GM19099 (cell line): ENCODE measurements around the gene LCTL.

Experiments used
- POLR2A ChIP-seq: IDR thresholded peaks from 3 replicates; pipeline ENCODE4 v1.6.1; 2011; ENCODE audit warnings: low read depth; ENCODE audit not compliant: insufficient read length; ENCODE audit errors: extremely low read depth

The LCTL gene

GRCh38 chr15:66502491-66502890 lies 63.3 kb downstream of the LCTL start:
- no peak for TF ChIP-seq POLR2A

GRCh38 chr15:66498501-66499386 lies 67.1 kb downstream of the LCTL start:
- TF ChIP-seq POLR2A = no peak
